WI38 (cell line): ENCODE measurements around the gene SLC3A2.

Source experiments
- H3K4me3 ChIP-seq: 2 replicates; pipeline ENCODE4 v1.5.1; 2011; ENCODE audit warnings: low read depth, mild to moderate bottlenecking, control low read depth, low read length
- CTCF ChIP-seq: IDR thresholded peaks from 2 replicates; pipeline ENCODE4 v1.5.1; 2012; ENCODE audit warnings: low read depth, mild to moderate bottlenecking, control low read depth, low read length

The SLC3A2 gene

GRCh38 chr11:62919476-62919875 is 38.8 kb downstream of the SLC3A2 start:
- no peak overlapping the region for H3K4me3 ChIP-seq
- TF ChIP-seq CTCF, result no peak

- H3K4me3 ChIP-seq, result no peak overlapping the region
- TF ChIP-seq CTCF, result no peak
Measured at GRCh38 chr11:62919898-62920640, 39.4 kb downstream of the SLC3A2 start.

- TF ChIP-seq CTCF, result no peak
- no peak within 1 kb of the TSS for H3K4me3 ChIP-seq
Measured at GRCh38 chr11:62921201-62921572, 40.5 kb downstream of the SLC3A2 start, which contains the start of gene CHRM1. TSS of gene CHRM1 (minus strand) at chr11:62921363. CDS start at chr11:62911100, 10,263 bp downstream.

- no peak overlapping the region for H3K4me3 ChIP-seq
- TF ChIP-seq CTCF, result no peak
Measured at GRCh38 chr11:62921573-62922188, 41.0 kb downstream of the SLC3A2 start.

GRCh38 chr11:62922189-62922589 is 41.5 kb downstream of the SLC3A2 start:
- no peak for TF ChIP-seq CTCF
- H3K4me3 ChIP-seq, result no peak overlapping the region

GRCh38 chr11:62922653-62923431 is 42.1 kb downstream of the SLC3A2 start:
- no peak overlapping the region for H3K4me3 ChIP-seq
- no peak for TF ChIP-seq CTCF
